GM21529 (cell line): Measurements from ENCODE around the gene BRSK1.

ENCODE experiments used
- ATAC-seq: cut with Tn5 transposase; IDR thresholded peaks from one replicate; pipeline ENCODE4 v1.9.1; 2021; ENCODE audit not compliant: unreplicated experiment

Gene BRSK1

DNA sequence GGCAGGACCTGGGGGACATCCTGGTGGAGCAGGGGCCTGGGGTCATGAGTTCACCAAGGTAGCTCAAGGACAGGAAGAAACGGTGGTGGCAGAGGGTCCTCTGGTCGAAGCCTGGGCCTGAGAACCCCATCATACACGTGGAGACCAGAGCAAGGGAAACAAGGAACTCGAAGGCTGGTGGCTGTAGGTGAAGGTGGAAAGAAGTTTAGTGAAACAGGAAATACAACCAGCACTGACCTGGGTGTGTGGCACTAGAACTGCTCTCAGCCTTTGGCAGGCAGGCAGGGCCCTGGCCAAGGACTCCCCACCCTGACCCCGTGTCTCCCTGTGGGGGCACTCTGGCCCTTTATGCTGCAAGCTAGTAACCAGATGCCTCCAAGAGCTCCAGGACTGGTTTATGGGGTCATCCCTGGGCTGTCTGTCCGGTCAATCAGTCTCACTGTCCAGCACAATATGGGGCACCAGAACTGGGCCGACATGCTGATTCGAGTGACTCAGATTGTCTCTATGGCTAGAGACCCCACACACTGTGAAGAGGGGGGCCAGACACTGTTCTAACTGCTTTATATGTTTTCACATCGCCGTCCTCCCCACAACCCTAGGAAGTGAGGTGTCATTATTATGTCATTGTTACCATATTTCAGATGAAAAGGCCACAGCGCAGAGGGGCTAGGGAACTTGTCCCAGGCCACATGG is 67.0 kb downstream of the BRSK1 start:
- ATAC-seq, result no peak

DNA sequence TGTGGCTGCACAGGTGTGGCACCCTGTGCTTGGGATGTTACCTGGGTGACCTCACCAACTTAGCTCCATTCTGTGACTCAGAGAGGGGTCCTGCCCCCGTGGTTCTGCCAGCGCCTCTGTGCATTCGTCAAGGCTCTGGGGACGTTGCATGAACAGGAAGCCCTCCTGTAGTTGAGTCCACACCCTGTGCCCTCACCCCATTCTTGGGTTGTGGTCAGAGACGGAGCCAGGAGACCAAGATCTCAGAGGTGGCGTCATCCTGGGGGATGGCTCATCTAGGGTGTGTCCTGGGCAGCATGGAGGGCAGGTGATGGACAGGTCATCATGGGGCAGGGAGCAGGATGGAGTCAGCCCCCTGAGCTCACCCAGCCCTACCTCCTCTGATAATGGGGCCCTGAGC is 68.2 kb downstream of the BRSK1 start:
- ATAC-seq, result no peak

DNA sequence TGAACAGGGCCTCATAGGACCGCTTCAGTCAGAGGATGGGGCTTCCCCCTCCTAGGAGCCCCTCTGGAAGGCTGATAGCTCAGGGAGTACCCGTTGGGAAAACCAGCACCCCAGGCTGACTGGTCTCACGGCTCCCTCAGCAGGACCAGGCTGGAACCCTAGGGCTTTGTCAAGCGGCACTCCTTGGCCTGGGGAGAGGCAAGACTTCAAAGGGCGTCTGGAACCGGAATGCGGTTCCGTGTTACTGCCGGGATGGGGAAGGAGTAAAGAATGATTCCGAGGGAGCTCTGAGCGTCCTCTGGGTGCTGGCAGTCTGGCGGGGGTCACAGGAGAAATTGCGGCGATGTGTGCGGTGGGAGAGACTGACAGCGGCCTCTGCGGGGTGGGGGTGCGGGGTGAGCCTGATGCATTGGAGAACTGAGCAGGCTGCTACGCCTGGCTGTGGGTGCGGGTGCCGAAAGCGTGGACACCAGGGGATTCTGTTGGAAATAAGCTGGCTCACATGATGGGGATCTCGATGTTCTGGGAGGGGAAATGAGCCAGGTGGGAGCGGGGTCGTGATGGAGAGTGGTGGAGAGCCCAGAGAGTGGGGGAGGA is 68.8 kb downstream of the BRSK1 start:
- no peak for ATAC-seq

GRCh38 chr19:55353356-55353802 is 69.6 kb downstream of the BRSK1 start:
- ATAC-seq, result no peak

DNA sequence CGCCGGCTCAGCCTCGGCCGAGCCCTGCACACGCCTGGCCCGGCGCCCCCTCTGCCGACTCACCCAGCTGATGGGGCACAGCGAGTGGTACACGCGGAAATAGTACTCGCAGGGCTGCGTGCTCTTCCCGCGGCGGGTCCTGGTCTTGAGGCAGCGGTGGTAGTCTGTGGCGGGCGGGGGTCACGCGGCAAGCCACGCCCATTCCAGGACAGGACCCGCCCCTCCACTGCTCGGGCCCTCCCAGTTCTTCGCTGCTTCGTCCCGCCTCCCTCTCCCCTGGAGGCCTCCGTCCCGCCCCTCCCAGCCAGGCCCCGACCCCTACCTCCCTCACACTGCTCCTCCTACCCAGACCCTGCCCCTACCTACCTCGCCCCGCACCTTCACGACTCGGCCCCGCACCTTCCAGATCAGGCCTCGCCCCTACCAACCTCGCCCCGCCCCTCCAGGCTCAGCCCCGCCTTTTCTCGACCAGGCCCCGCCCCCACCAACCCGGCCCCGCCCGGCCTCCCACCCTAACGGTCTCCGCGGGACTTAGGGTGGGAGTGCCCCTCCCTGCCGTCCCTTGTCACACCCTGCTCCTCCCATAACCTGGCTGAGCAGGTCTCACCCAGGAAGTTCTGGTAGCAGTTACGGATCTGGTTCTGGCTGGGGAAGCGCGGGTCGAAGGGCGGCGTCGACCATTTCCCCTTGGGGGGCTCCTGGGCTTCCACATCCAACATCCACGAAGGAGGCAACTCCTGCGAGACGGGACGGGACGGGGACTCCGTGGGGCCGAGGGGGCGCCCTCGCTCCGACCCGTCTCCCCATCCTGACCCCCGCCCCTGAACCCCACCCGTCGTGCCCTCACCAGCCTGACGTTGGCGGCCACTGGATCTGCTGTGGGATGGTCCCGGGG is 70.3 kb downstream of the BRSK1 start:
- ATAC-seq, result no peak

DNA sequence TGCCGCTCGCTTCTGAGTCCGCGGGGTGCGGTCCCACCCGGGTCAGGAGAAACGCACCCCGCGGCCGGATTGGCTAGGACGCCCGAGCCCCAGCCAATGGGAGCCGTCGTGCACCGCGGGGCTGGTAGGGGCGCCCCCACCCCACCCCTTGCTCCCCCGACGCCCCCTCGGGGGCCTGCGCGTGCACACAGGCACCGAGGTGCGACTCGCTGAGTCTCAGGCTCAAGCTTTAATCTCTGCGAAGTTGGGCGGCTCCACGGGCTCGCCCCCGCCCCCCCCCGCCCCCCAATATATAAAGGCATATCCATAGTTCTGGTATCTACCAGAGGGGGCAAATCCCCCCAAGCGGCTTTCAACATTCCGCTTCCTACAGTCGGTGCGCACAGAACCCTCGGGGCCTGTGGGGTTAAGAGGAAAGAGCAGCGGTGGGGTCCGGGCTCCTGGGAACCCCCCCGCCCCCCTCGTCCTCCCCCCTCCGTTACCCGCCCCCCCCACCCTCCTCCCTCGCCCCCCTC is 71.0 kb downstream of the BRSK1 start, which contains the start of gene COX6B2:
COX6B2 (minus strand) TSS at position 22 of the 515 bp plus-strand sequence. CDS start 198 bp downstream, outside the sequence.
- ATAC-seq, result no peak

DNA sequence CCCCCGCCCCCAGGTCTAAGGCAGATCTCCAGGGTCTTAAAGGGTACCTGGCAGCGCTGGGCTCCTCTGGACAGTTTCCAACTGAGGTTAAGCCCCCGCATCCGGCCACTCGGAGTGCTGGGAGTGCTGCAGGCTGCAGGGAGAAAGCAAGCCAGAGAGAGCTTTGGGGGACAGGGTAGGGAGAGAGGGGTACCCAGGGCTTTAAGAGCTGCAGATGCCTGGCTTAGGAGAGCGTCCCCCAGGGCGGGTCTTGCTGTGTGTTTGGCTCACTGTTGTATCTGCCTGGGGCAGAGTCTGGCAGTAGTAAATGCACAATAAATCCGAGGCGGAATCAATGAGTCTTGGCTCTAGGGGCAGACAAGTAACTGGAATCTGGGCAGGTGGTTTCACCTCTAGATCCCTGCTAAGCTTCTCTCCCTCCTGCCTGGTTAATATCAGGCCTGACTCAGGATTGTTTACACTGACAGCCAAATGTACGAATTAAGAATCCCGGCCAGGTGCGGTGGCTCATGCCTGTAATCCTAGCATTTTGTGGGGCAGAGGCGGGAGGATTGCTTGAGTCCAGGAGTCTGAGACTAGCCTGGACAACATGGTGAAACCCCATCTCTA is 71.5 kb downstream of the BRSK1 start:
- ATAC-seq, result no peak

DNA sequence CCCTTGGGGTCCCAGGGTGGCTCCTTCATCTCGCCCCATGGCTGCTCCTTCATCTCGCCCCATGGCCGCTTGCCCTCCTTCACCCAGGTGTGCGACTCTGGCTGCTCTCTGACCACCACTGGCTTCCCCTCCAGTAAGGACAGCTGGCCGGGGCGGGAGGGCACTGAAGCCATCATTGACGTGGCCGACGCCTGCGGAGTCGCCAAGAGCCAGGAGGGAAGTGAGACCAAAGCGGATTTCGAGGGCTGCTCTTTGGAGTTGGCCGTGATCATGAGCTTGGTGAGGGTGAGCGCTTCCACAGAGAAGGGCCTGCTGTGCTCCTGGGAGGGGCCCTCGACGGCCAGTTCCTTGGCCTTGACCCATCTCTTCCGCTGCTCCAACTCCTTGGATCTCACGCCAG is 74.7 kb downstream of the BRSK1 start:
- no peak for ATAC-seq

GRCh38 chr19:55358943-55359908 is 75.4 kb downstream of the BRSK1 start:
- no peak for ATAC-seq

DNA sequence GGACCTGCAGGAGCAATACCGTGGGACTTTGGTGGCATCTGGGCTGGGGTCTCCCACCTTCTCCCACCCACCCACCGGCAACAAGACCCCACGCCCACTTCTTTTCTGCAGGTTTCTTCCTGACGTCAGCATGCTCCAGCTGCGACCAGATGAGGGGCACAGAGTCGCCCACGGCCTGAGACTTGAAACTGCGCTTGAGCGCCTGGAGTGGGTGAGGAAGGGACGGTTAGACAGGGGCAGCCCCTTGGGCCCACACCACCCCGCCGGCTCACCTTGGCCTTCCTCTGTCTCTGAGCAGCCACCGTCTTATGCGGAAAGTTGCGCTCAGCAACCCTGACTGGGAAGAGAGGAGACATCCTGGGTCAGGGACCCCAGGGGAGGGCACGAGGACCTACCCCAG is 77.1 kb downstream of the BRSK1 start:
- ATAC-seq, result no peak
